K562 (cell line): ENCODE data around the gene HDLBP. TPM values are rescaled to one million over a fixed set of nuclear protein-coding genes. Genes with fewer than 3 reads are reported as not detected.

Experiments
- ATAC-seq: fragments of 200-7000 bp; cut with Tn5 transposase; 3 replicates; pipeline ENCODE4 v1.9.1; 2020; ENCODE audit warnings: moderate library complexity
- BruUV-seq: library from RNA; stranded (reverse); fragments of 400-500 nt; replicated peaks from 2 replicates; lab custom pipeline; 2021; lab: Mats Ljungman, UMichigan
- CTCF ChIA-PET: fragments of 300-600 bp; formaldehyde crosslinking; extraction: SDS; loops from one replicate; lab custom pipeline; 2021; ENCODE audit warnings: low intra/inter-chr PET ratio; lab: Yijun Ruan, JAX
- POLR2A ChIA-PET: fragments of 300-600, 350-650 bp; sonication (Branson Sonifier 250); formaldehyde crosslinking; extraction: SDS; loops from one replicate; lab custom pipeline; 2021; ENCODE audit warnings: antibody characterized with exemption, inconsistent platforms; lab: Yijun Ruan, JAX
- DNase-seq, 4 experiments: peaks; one replicate each; pipeline versions ENCODE4 v3.0.0 to v3.0.0-alpha.2; 2011 to 2018; ENCODE audit warnings: low spot score in 3 of 4, mixed read lengths in 3 of 4; ENCODE audit errors: extremely low read depth in 1 of 4
- FAIRE-seq: peaks from 2 replicates; lab custom pipeline; 2011; peaks lifted over from hg19 to GRCh38; lab: Jason Lieb, UNC
- H2AFZ ChIP-seq: 2 replicates; pipeline ENCODE4 v1.6.0; 2011; ENCODE audit warnings: low read depth, low read length, control low read depth, inconsistent platforms
- H3K27ac ChIP-seq: fragments of 200-600 bp; 3 replicates; pipeline ENCODE4 v1.8.0; 2011; ENCODE audit warnings: low read depth, mild to moderate bottlenecking, control low read depth, inconsistent platforms, low read length, moderate library complexity, mixed read lengths; ENCODE audit errors: extremely low read depth
- H3K27me3 ChIP-seq, 2 experiments: fragments of 300-600 bp in 1 of 2; 2 replicates in 1 of 2; 3 replicates in 1 of 2; pipeline versions ENCODE4 v1.6.0 to v1.8.0; 2011; ENCODE audit warnings: inconsistent platforms in 2 of 2, low read length in 2 of 2, mild to moderate bottlenecking in 1 of 2, mixed read lengths in 1 of 2, moderate library complexity in 1 of 2; ENCODE audit not compliant: control insufficient read depth in 2 of 2, insufficient read depth in 2 of 2
- H3K36me3 ChIP-seq: fragments of 300-600 bp; 3 replicates; pipeline ENCODE4 v1.8.0; 2011; ENCODE audit warnings: mild to moderate bottlenecking, low read length, inconsistent platforms; ENCODE audit not compliant: control insufficient read depth, insufficient read depth
- H3K4me1 ChIP-seq, 2 experiments: fragments of 200-600 bp in 1 of 2; replicated peaks in 1 of 2; 2 replicates in 1 of 2; 3 replicates in 1 of 2; pipeline versions ENCODE4 v1.5.1 to v1.8.0; 2011; ENCODE audit warnings: inconsistent platforms in 2 of 2, low read length in 2 of 2, mild to moderate bottlenecking in 1 of 2, mixed read lengths in 1 of 2, moderate library complexity in 1 of 2; ENCODE audit not compliant: control insufficient read depth in 2 of 2, insufficient read depth in 2 of 2
- H3K4me2 ChIP-seq: 2 replicates; pipeline ENCODE4 v1.6.1; 2011; ENCODE audit warnings: low read length, control low read depth, inconsistent platforms, mixed read lengths; ENCODE audit not compliant: insufficient read depth
- H3K4me3 ChIP-seq: fragments of 200-600 bp; sonication (generic), shearing (Covaris generic); 2 replicates; pipeline ENCODE4 v1.5.1; 2016; ENCODE audit warnings: control low read depth, inconsistent platforms
- H3K79me2 ChIP-seq: fragments of 200-600 bp; 3 replicates; pipeline ENCODE4 v1.8.0; 2011; ENCODE audit warnings: low read length, inconsistent platforms; ENCODE audit not compliant: control insufficient read depth, insufficient read depth
- H3K9ac ChIP-seq, 2 experiments: 2 replicates each; pipeline versions ENCODE4 v1.6.0 to v1.6.1; 2011; ENCODE audit warnings: low read depth in 2 of 2, low read length in 2 of 2, control low read depth in 1 of 2, inconsistent platforms in 1 of 2, mild to moderate bottlenecking in 1 of 2, mixed read lengths in 1 of 2; ENCODE audit not compliant: insufficient read depth in 1 of 2
- H3K9me1 ChIP-seq: one replicate; pipeline ENCODE4 v1.6.0; 2011; ENCODE audit warnings: inconsistent platforms, mild to moderate bottlenecking, low read length, moderate library complexity; ENCODE audit not compliant: control insufficient read depth, insufficient read depth
- H3K9me3 ChIP-seq: replicated peaks from 2 replicates; pipeline ENCODE4 v1.5.1; 2011; ENCODE audit warnings: low read depth, low read length, inconsistent platforms; ENCODE audit not compliant: control insufficient read depth, insufficient read depth
- H4K20me1 ChIP-seq: replicated peaks from 2 replicates; pipeline ENCODE4 v1.6.1; 2011; ENCODE audit warnings: low read length, inconsistent platforms, mixed read lengths; ENCODE audit not compliant: control insufficient read depth, insufficient read depth
- GATAD2A ChIP-seq: fragments of 450-650 bp; IDR thresholded peaks from 2 replicates; pipeline ENCODE4 v1.6.1; 2017
- POLR2G ChIP-seq: fragments of 200-400 bp; formaldehyde crosslinking; IDR thresholded peaks from 2 replicates; pipeline ENCODE4 v1.6.1; 2017; ENCODE audit warnings: low read depth, mild to moderate bottlenecking, antibody characterized with exemption, low read length, moderate library complexity
- RBM22 ChIP-seq: fragments of 200-400 bp; formaldehyde crosslinking; IDR thresholded peaks from 2 replicates; pipeline ENCODE4 v1.6.1; 2018; ENCODE audit warnings: low read length, low read depth; ENCODE audit not compliant: poor library complexity, severe bottlenecking
- ZFP1 ChIP-seq: fragments of 450-650 bp; formaldehyde crosslinking; IDR thresholded peaks from 2 replicates; pipeline ENCODE4 v1.4.0; 2020; ENCODE audit warnings: mild to moderate bottlenecking, mixed read lengths
- WGBS: fragments of 100-300 bp; shearing (Covaris generic); methylation state at CpG from one replicate; pipeline ENCODE4 v1.1.6; 2016; ENCODE audit warnings: low coverage, mixed read lengths; ENCODE audit not compliant: insufficient coverage; ENCODE audit errors: missing lambda C conversion rate; 5-methylcytosine and 5-hydroxymethylcytosine counted together
- in situ Hi-C: fragments of 300-500 bp; cut with MboI; formaldehyde crosslinking; loops from 4 replicates; pipeline ENCODE4 v1.15.0; 2018; ENCODE audit warnings: inconsistent platforms, mixed read lengths
- intact Hi-C: fragments of 100-400 bp; cut with micrococcal nuclease; formaldehyde crosslinking; loops from 2 replicates; pipeline ENCODE4 v1.14.2; 2022
- polyA plus RNA-seq, 8 experiments: library from polyadenylated mRNA; depleted of rRNA in 4 of 8; stranded (reverse) in 5 of 8; unstranded in 3 of 8; fragments of >200 nt; fragmentation: Nextera tagmentation in 2 of 8; fragmentation: Illumina TruSeq in 1 of 8; extraction: Ambion mirVana in 2 of 8; extraction: Trizol in 1 of 8; gene quantifications; 2 replicates each; pipeline versions ENCODE4 v1.2.1 to v1.2.3, GENCODE V29; 2011 to 2014; ENCODE audit warnings: inconsistent platforms in 1 of 8, missing spikeins in 1 of 8
- total RNA-seq, 7 experiments: library from RNA; depleted of rRNA in 6 of 7; stranded (reverse); fragments of >200 nt in 6 of 7; fragmentation: Illumina TruSeq in 2 of 7; extraction: Trizol in 2 of 7; gene quantifications; 2 replicates each; pipeline versions ENCODE4 v1.2.1 to v1.2.3, GENCODE V29; 2011 to 2021; ENCODE audit warnings: low replicate concordance in 1 of 7
- TF ChIP-seq, protein P1 (sequence below): fragments of 450-650 bp; IDR thresholded peaks from 2 replicates; pipeline ENCODE4 v1.7.1; 2018; ENCODE audit warnings: mild to moderate bottlenecking, low read depth; ENCODE audit not compliant: partially characterized antibody

The HDLBP gene
- total and polyA plus RNA-seq, 9 of the 15 experiments (the other 6 are each of a cell fraction or from before 2014, with no cell fraction given): 24.4 to 378 (median 146) TPM

DNA sequence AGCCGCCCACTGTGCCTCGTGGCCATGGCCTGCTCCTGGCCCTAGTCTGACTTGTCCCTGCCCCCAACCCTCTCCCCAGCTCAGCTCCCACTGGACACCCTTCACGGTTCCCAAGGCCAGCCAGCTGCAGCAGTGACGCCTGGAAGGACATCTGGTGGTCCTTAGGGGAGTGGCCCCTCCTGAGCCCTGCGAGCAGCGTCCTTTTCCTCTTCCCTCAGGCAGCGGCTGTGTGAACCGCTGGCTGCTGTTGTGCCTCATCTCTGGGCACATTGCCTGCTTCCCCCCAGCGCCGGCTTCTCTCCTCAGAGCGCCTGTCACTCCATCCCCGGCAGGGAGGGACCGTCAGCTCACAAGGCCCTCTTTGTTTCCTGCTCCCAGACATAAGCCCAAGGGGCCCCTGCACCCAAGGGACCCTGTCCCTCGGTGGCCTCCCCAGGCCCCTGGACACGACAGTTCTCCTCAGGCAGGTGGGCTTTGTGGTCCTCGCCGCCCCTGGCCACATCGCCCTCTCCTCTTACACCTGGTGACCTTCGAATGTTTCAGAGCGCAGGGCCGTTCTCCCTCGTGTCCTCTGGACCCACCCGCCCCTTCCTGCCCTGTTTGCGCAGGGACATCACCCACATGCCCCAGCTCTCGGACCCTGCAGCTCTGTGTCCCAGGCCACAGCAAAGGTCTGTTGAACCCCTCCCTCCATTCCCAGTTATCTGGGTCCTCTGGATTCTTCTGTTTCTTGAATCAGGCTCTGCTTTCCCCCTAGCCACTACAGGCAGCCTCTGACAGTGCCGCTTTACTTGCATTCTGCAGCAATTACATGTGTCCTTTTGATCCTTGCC lies 91.2 kb downstream of the HDLBP start:
- no peak overlapping the region for H3K4me2 ChIP-seq
- ChIA-PET CTCF (no interaction called here), POLR2A (interaction anchor here (0.7 to 1.3 kb wide), 2 partner anchors 12 to 21 kb away, joined by 3 read pairs; no protein-coding TSS in a partner anchor)
- FAIRE-seq (no peak), ATAC-seq (no peak), DNase-seq (no peak)
- no peak overlapping the region for H3K27ac ChIP-seq
- peaks cover 4 to 29% of the 10 kb centered on the region in 2 experiments; a peak in 3 of 5 replicates for H3K4me1 ChIP-seq
- peaks cover 38% of the 10 kb centered on the region; the same call in 2 of the 3 replicates for H3K36me3 ChIP-seq
- no peaks in the 10 kb centered on the region for H3K9me3 ChIP-seq
- H3K4me3 ChIP-seq: no peak overlapping the region
- intact Hi-C loops: no loop called here
- BruUV-seq: no TSS peak
- no peaks in the 10 kb centered on the region for H3K27me3 ChIP-seq
- in situ Hi-C loops: no loop called here
- peak overlapping the region in 1 of 2 experiments; percentile 31; a peak in 1 of 4 replicates for H3K9ac ChIP-seq
- 83% methylated on average over 6 of the region's 26 CpGs for WGBS
- no peak overlapping the region for H2AFZ ChIP-seq
- peaks cover 12% of the 10 kb centered on the region for H3K79me2 ChIP-seq
- H4K20me1 ChIP-seq: peaks cover 11% of the 10 kb centered on the region; the same call in 1 of the 2 replicates
- peaks cover 8% of the 10 kb centered on the region for H3K9me1 ChIP-seq
- TF ChIP-seq POLR2G: peak; percentile 65
- TF ChIP-seq ZFP1 (CRISPR knock-in tag): no peak
- peak; percentile 49 for TF ChIP-seq RBM22
- no peak for TF ChIP-seq GATAD2A
- TF ChIP-seq, protein P1, sequence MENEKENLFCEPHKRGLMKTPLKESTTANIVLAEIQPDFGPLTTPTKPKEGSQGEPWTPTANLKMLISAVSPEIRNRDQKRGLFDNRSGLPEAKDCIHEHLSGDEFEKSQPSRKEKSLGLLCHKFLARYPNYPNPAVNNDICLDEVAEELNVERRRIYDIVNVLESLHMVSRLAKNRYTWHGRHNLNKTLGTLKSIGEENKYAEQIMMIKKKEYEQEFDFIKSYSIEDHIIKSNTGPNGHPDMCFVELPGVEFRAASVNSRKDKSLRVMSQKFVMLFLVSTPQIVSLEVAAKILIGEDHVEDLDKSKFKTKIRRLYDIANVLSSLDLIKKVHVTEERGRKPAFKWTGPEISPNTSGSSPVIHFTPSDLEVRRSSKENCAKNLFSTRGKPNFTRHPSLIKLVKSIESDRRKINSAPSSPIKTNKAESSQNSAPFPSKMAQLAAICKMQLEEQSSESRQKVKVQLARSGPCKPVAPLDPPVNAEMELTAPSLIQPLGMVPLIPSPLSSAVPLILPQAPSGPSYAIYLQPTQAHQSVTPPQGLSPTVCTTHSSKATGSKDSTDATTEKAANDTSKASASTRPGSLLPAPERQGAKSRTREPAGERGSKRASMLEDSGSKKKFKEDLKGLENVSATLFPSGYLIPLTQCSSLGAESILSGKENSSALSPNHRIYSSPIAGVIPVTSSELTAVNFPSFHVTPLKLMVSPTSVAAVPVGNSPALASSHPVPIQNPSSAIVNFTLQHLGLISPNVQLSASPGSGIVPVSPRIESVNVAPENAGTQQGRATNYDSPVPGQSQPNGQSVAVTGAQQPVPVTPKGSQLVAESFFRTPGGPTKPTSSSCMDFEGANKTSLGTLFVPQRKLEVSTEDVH: no peak
